DND-41 (cell line): ENCODE measurements around the gene DMRT1.
"Not testable (repeated sequence)": the region's sequence is repeated elsewhere in the genome, so short reads cannot be mapped to it uniquely, and the experiment has no call there.

Source experiments
- ATAC-seq: fragments of 200-7000 bp; cut with Tn5 transposase; 3 replicates; pipeline ENCODE4 v1.9.1; 2021; ENCODE audit warnings: low read depth; ENCODE audit not compliant: insufficient read depth
- DNase-seq: peaks from one replicate; pipeline ENCODE4 v3.0.0-alpha.2; 2020
- H2AFZ ChIP-seq: 2 replicates; pipeline ENCODE4 v1.6.0; 2012; ENCODE audit warnings: low read depth, low read length
- H3K27ac ChIP-seq: 2 replicates; pipeline ENCODE4 v1.5.1; 2012; ENCODE audit warnings: low read length, inconsistent platforms
- H3K27me3 ChIP-seq: fragments of 200-600 bp; sonication (generic); 2 replicates; pipeline ENCODE4 v1.6.0; 2012; ENCODE audit warnings: low read length, mild to moderate bottlenecking, inconsistent platforms; ENCODE audit not compliant: insufficient read depth, poor library complexity
- H3K36me3 ChIP-seq: 2 replicates; pipeline ENCODE4 v1.5.1; 2012; ENCODE audit warnings: low read length, inconsistent platforms; ENCODE audit not compliant: insufficient read depth
- H3K4me1 ChIP-seq: 2 replicates; pipeline ENCODE4 v1.5.1; 2012; ENCODE audit warnings: mild to moderate bottlenecking, low read length; ENCODE audit not compliant: insufficient read depth
- H3K4me2 ChIP-seq: 2 replicates; pipeline ENCODE4 v1.6.0; 2012; ENCODE audit warnings: mild to moderate bottlenecking, moderate library complexity, low read length, inconsistent platforms; ENCODE audit not compliant: insufficient read depth
- H3K4me3 ChIP-seq, 2 experiments: fragments of 200-600 bp in 1 of 2; shearing (Covaris generic) in 1 of 2; 2 replicates each; pipeline ENCODE4 v1.5.1; 2012 to 2016; ENCODE audit warnings: inconsistent platforms in 2 of 2, low read length in 2 of 2, mild to moderate bottlenecking in 2 of 2, low read depth in 1 of 2, moderate library complexity in 1 of 2
- H3K79me2 ChIP-seq: 2 replicates; pipeline ENCODE4 v1.6.0; 2012; ENCODE audit warnings: low read length, inconsistent platforms; ENCODE audit not compliant: insufficient read depth
- H3K9ac ChIP-seq: 2 replicates; pipeline ENCODE4 v1.6.0; 2012; ENCODE audit warnings: low read depth, mild to moderate bottlenecking, inconsistent platforms, low read length, moderate library complexity
- H3K9me3 ChIP-seq: 2 replicates; pipeline ENCODE4 v1.5.1; 2012; ENCODE audit warnings: low read length, moderate library complexity, mild to moderate bottlenecking, inconsistent platforms; ENCODE audit not compliant: insufficient read depth, severe bottlenecking
- H4K20me1 ChIP-seq: 2 replicates; pipeline ENCODE4 v1.6.0; 2012; ENCODE audit warnings: low read length; ENCODE audit not compliant: insufficient read depth
- CTCF ChIP-seq: IDR thresholded peaks from 2 replicates; pipeline ENCODE4 v1.5.1; 2012; ENCODE audit warnings: borderline replicate concordance, low read length, moderate library complexity, mild to moderate bottlenecking; ENCODE audit not compliant: poor library complexity, severe bottlenecking; ENCODE audit errors: extremely low read depth
- EZH2 ChIP-seq: IDR thresholded peaks from 3 replicates; pipeline ENCODE4 v1.6.1; 2012; ENCODE audit warnings: borderline replicate concordance, low read depth, mild to moderate bottlenecking, moderate library complexity, low read length, inconsistent platforms; ENCODE audit not compliant: severe bottlenecking

Gene DMRT1

DNA sequence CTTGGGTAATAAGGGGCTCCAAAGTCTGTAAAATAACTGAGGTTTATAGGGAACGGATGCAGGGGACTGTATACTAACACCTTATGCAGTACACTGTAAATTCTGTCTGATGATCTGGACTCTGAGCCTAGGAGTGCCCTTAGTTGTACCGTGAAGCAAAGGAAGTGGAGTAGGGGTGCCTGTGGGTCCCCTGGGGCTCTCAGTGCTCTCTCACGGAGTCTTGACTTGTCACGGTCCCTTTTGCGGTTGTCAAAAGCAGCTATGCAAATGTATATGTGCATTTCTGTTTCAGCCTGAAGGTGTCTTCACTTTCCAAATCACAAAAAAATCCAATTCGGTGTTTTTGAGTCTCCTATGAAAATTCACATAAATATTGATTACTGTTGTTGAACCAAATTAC, 17.8 kb downstream of the DMRT1 start:
- no peak for TF ChIP-seq CTCF
- no peak for TF ChIP-seq EZH2
- H3K4me1 ChIP-seq: no peaks in the 10 kb centered on the region
- no peaks in the 10 kb centered on the region for H4K20me1 ChIP-seq
- H3K9ac ChIP-seq: no peak overlapping the region
- H3K27ac ChIP-seq: no peak overlapping the region
- H3K4me2 ChIP-seq: no peak overlapping the region
- no peak overlapping the region for H2AFZ ChIP-seq
- no peaks in the 10 kb centered on the region for H3K9me3 ChIP-seq
- DNase-seq (no peak), ATAC-seq (no peak)
- H3K4me3 ChIP-seq: no peak overlapping the region
- no peaks in the 10 kb centered on the region for H3K79me2 ChIP-seq
- no peaks in the 10 kb centered on the region for H3K36me3 ChIP-seq
- no peaks in the 10 kb centered on the region for H3K27me3 ChIP-seq

GRCh38 chr9:860706-861105, 19.2 kb downstream of the DMRT1 start:
- ATAC-seq (no peak), DNase-seq (no peak)
- TF ChIP-seq EZH2 (no peak), CTCF (no peak)
- H3K36me3 ChIP-seq: no peaks in the 10 kb centered on the region
- no peaks in the 10 kb centered on the region for H3K4me1 ChIP-seq
- no peak overlapping the region for H3K9ac ChIP-seq
- no peaks in the 10 kb centered on the region for H3K79me2 ChIP-seq
- H2AFZ ChIP-seq: no peak overlapping the region
- no peaks in the 10 kb centered on the region for H3K27me3 ChIP-seq
- no peak overlapping the region for H3K27ac ChIP-seq
- H4K20me1 ChIP-seq: no peaks in the 10 kb centered on the region
- H3K4me2 ChIP-seq: no peak overlapping the region
- H3K4me3 ChIP-seq: no peak overlapping the region
- no peaks in the 10 kb centered on the region for H3K9me3 ChIP-seq

- H4K20me1 ChIP-seq, H2AFZ ChIP-seq, H3K9me3 ChIP-seq, H3K4me3 ChIP-seq, H3K27me3 ChIP-seq, H3K4me1 ChIP-seq, H3K79me2 ChIP-seq, H3K36me3 ChIP-seq, H3K9ac ChIP-seq, DNase-seq, H3K27ac ChIP-seq, H3K4me2 ChIP-seq, ATAC-seq: not testable (repeated sequence)
Measured at GRCh38 chr9:861525-861924, 20.0 kb downstream of the DMRT1 start.

DNA sequence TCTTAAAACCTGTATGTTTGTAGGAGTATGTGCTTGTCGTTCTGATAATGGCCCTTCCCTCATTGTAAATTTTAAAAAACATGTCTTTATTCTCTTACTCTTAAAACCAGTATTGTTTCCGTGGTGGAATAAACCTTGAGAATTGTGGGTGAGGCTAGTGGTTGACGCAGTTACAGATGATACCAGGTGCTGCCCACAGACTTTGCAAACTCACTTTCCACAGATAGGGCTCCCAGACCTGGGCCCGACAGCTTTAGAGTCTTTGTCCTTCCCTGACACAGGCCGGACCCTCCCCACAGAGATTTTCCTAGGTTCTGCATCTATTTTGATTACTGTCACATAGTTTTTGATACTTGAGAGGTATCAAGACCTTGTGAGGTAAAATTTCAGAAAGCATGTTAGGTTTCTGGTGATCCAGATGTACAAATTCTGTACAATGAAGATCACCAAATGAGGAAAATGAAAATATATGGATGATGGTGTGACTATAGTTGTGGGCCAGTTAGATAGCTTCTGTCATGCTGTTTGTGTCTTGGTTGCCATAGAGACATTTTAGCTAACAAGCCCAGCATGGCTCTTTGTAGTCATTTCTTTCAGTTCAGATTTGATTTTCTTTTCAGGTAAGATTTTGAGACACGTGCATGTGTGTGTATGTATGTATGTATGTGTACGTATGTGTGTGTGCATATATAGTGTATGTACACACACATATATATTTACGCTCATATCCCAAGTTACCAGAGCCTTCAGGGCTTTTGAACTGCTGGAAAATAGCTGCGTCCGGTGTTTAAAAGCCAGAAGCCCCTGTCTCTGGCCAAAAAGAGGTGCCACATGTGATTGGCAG, 33.8 kb downstream of the DMRT1 start:
- Histone ChIP-seq H3K9me3 (no peaks in the 10 kb centered on the region), H3K4me1 (no peaks in the 10 kb centered on the region), H2AFZ (no peak overlapping the region), H4K20me1 (no peaks in the 10 kb centered on the region), H3K9ac (no peak overlapping the region), H3K4me3 (no peak overlapping the region), H3K27me3 (peaks cover 5% of the 10 kb centered on the region), H3K27ac (no peak overlapping the region), H3K36me3 (no peaks in the 10 kb centered on the region), H3K79me2 (no peaks in the 10 kb centered on the region), H3K4me2 (no peak overlapping the region)
- DNase-seq (no peak), ATAC-seq (no peak)
- no peak for TF ChIP-seq CTCF
- TF ChIP-seq EZH2: no peak
